ENCODE data around the gene ADSS2. TPM values are rescaled to one million over a fixed set of nuclear protein-coding genes. Genes with fewer than 3 reads are reported as not detected.

The ADSS2 gene
- total RNA-seq, 1 donor from 2014 or later = 53.9 TPM

- Histone ChIP-seq H3K9me3 (ENCODE audit: insufficient read depth, low read depth, low read length) (no peaks in the 10 kb centered on the region), H3K79me2 (ENCODE audit: insufficient read depth, low read length) (no peaks in the 10 kb centered on the region), H3K4me3 (ENCODE audit: insufficient read depth, low read depth, low read length) (no peak overlapping the region), H3K4me1 (ENCODE audit: insufficient read depth, low read length) (no peaks in the 10 kb centered on the region), H2AFZ (ENCODE audit: low read depth, low read length) (no peak overlapping the region), H3K27ac (ENCODE audit: low read depth, low read length) (no peak overlapping the region), H3K36me3 (ENCODE audit: insufficient read depth, low read length) (no peaks in the 10 kb centered on the region), H4K20me1 (ENCODE audit: insufficient read depth, low read length) (no peaks in the 10 kb centered on the region), H3K9ac (ENCODE audit: low read length) (no peak overlapping the region), H3K27me3 (ENCODE audit: insufficient read depth, low read length) (no peaks in the 10 kb centered on the region), H3K4me2 (ENCODE audit: low read length) (no peak overlapping the region)
- no peak for DNase-seq (ENCODE audit: low read depth)
- Mint-ChIP-seq H3K27ac (ENCODE audit: unreplicated experiment) (no peak overlapping the region), H3K36me3 (ENCODE audit: low read depth, unreplicated experiment) (no peaks in the 10 kb centered on the region), H3K9me3 (ENCODE audit: unreplicated experiment) (no peaks in the 10 kb centered on the region), H3K27me3 (ENCODE audit: low read depth, unreplicated experiment) (no peaks in the 10 kb centered on the region), H3K4me3 (ENCODE audit: unreplicated experiment) (peak overlapping the region; percentile 20), H3K4me1 (ENCODE audit: low read depth, unreplicated experiment) (peaks cover 4% of the 10 kb centered on the region)
- no peak for FAIRE-seq
- TF ChIP-seq EZH2 (IDR thresholded peaks at IDR 0.05; ENCODE audit: insufficient read depth, low read length) = no peak
Observed at GRCh38 chr1:244387415-244387814, 64.3 kb downstream of the ADSS2 start.

GRCh38 chr1:244386595-244386994, 65.1 kb downstream of the ADSS2 start:
- Histone ChIP-seq H3K4me3 (ENCODE audit: insufficient read depth, low read depth, low read length) (no peak overlapping the region), H3K27me3 (ENCODE audit: insufficient read depth, low read length) (no peaks in the 10 kb centered on the region), H2AFZ (ENCODE audit: low read depth, low read length) (no peak overlapping the region), H3K79me2 (ENCODE audit: insufficient read depth, low read length) (no peaks in the 10 kb centered on the region), H3K9me3 (ENCODE audit: insufficient read depth, low read depth, low read length) (no peaks in the 10 kb centered on the region), H4K20me1 (ENCODE audit: insufficient read depth, low read length) (no peaks in the 10 kb centered on the region), H3K4me2 (ENCODE audit: low read length) (no peak overlapping the region), H3K27ac (ENCODE audit: low read depth, low read length) (no peak overlapping the region), H3K4me1 (ENCODE audit: insufficient read depth, low read length) (peaks cover 8% of the 10 kb centered on the region), H3K36me3 (ENCODE audit: insufficient read depth, low read length) (no peaks in the 10 kb centered on the region), H3K9ac (ENCODE audit: low read length) (no peak overlapping the region)
- no peaks in the 10 kb centered on the region for H3K9me3 Mint-ChIP-seq (ENCODE audit: unreplicated experiment)
- H3K36me3 Mint-ChIP-seq (ENCODE audit: low read depth, unreplicated experiment) = no peaks in the 10 kb centered on the region
- no peak for FAIRE-seq
- no peak overlapping the region for H3K4me3 Mint-ChIP-seq (ENCODE audit: unreplicated experiment)
- no peak for TF ChIP-seq EZH2 (IDR thresholded peaks at IDR 0.05; ENCODE audit: insufficient read depth, low read length)
- TF ChIP-seq, protein P1, sequence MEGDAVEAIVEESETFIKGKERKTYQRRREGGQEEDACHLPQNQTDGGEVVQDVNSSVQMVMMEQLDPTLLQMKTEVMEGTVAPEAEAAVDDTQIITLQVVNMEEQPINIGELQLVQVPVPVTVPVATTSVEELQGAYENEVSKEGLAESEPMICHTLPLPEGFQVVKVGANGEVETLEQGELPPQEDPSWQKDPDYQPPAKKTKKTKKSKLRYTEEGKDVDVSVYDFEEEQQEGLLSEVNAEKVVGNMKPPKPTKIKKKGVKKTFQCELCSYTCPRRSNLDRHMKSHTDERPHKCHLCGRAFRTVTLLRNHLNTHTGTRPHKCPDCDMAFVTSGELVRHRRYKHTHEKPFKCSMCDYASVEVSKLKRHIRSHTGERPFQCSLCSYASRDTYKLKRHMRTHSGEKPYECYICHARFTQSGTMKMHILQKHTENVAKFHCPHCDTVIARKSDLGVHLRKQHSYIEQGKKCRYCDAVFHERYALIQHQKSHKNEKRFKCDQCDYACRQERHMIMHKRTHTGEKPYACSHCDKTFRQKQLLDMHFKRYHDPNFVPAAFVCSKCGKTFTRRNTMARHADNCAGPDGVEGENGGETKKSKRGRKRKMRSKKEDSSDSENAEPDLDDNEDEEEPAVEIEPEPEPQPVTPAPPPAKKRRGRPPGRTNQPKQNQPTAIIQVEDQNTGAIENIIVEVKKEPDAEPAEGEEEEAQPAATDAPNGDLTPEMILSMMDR (IDR thresholded peaks at IDR 0.05; ENCODE audit: insufficient read depth, low read depth, low read length) = no peak
- no peaks in the 10 kb centered on the region for H3K27me3 Mint-ChIP-seq (ENCODE audit: low read depth, unreplicated experiment)
- DNase-seq (ENCODE audit: low read depth) = peak; percentile 11
- peaks cover 10% of the 10 kb centered on the region for H3K4me1 Mint-ChIP-seq (ENCODE audit: low read depth, unreplicated experiment)
- H3K27ac Mint-ChIP-seq (ENCODE audit: unreplicated experiment) = no peak overlapping the region

DNA sequence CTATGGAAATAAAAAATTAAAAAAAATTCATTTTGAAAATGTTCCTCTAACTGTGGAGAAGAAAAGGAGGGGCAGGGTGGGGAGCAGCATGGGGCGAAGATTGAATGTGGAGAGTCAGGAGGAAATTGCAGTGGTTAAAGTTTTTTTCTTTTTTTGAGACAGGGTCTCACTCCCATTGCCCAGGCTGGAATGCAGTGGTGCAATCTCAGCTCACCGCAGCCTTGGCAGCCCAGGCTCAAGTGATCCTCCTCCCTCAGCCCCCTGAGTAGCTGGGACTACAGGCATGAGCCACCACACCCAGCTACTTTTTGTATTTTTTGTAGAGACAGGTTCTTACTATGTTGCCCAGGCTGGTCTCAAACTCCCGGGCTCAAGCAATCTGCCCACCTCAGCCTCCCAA, 67.6 kb downstream of the ADSS2 start:
- no peak overlapping the region for H2AFZ ChIP-seq (ENCODE audit: low read depth, low read length)
- TF ChIP-seq EZH2 (IDR thresholded peaks at IDR 0.05; ENCODE audit: insufficient read depth, low read length) = no peak
- TF ChIP-seq, protein P1 (IDR thresholded peaks at IDR 0.05; ENCODE audit: insufficient read depth, low read depth, low read length) = no peak
- H3K27ac Mint-ChIP-seq (ENCODE audit: unreplicated experiment) = no peak overlapping the region
- DNase-seq (ENCODE audit: low read depth) = no peak
- H3K27me3 Mint-ChIP-seq (ENCODE audit: low read depth, unreplicated experiment) = no peaks in the 10 kb centered on the region
- no peak overlapping the region for H3K4me3 ChIP-seq (ENCODE audit: insufficient read depth, low read depth, low read length)
- H3K27ac ChIP-seq (ENCODE audit: low read depth, low read length) = no peak overlapping the region
- no peaks in the 10 kb centered on the region for H3K36me3 Mint-ChIP-seq (ENCODE audit: low read depth, unreplicated experiment)
- no peak overlapping the region for H3K4me2 ChIP-seq (ENCODE audit: low read length)
- no peaks in the 10 kb centered on the region for H3K36me3 ChIP-seq (ENCODE audit: insufficient read depth, low read length)
- H4K20me1 ChIP-seq (ENCODE audit: insufficient read depth, low read length) = no peaks in the 10 kb centered on the region
- no peak for FAIRE-seq
- H3K9me3 Mint-ChIP-seq (ENCODE audit: unreplicated experiment) = no peaks in the 10 kb centered on the region
- H3K9ac ChIP-seq (ENCODE audit: low read length) = no peak overlapping the region
- no peak overlapping the region for H3K4me3 Mint-ChIP-seq (ENCODE audit: unreplicated experiment)
- H3K27me3 ChIP-seq (ENCODE audit: insufficient read depth, low read length) = no peaks in the 10 kb centered on the region
- H3K4me1 ChIP-seq (ENCODE audit: insufficient read depth, low read length) = peaks cover 10% of the 10 kb centered on the region
- H3K79me2 ChIP-seq (ENCODE audit: insufficient read depth, low read length) = no peaks in the 10 kb centered on the region
- peaks cover 10% of the 10 kb centered on the region for H3K4me1 Mint-ChIP-seq (ENCODE audit: low read depth, unreplicated experiment)
- H3K9me3 ChIP-seq (ENCODE audit: insufficient read depth, low read depth, low read length) = no peaks in the 10 kb centered on the region

Data from astrocyte (in vitro differentiated cells and primary cell).